ENCODE results near the gene PILRB. TPM values are rescaled to one million over a fixed set of nuclear protein-coding genes. Genes with fewer than 3 reads are reported as not detected.

The PILRB gene
- total RNA-seq, 1 experiment from 2014 or later, result 73.2 TPM

DNA sequence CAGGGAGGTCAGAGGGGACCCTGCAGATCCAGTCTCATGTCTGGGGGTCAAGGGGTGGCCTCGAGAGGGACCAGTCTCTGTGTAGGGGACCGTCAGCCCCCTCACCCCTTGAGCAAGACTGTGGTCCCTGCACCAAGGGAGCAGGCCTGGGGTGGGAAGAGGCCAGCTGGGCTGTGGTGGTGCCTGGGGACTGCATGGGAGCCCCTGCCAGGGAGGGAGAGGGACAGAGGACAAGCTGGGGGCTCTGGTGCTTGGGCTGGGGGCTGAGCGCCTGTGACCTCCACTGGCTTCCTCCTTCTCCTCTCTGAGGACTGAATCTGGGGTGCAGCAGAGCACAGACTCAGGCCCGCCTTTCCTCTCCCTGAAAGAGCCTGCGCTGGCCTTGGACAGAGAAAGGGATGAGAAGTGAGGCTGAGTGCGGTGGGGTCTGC, 771 bp upstream of the PILRB start:
- ChIA-PET CTCF (no interaction called here), POLR2A (no interaction called here)
- H3K4me3 ChIP-seq (ENCODE audit: low read depth in 2 of 2, low read length in 2 of 2), result no peak overlapping the region
- H3K27me3 ChIP-seq (ENCODE audit: control insufficient read depth, insufficient read depth, low read length), result no peaks in the 10 kb centered on the region
- H3K4me1 ChIP-seq (ENCODE audit: control insufficient read depth, insufficient read depth, low read length), result no peaks in the 10 kb centered on the region
- in situ Hi-C loops (cut with HindIII; ENCODE audit: low pct_unique_long_range_greater_than_20kb, low sequenced_read_pairs), result no loop called here
- no peak overlapping the region for H3K27ac ChIP-seq (ENCODE audit: low read length)
- no TSS peak for BruUV-seq (replicated peaks)
- H3K9me3 ChIP-seq (ENCODE audit: control insufficient read depth, insufficient read depth, low read depth, low read length), result no peaks in the 10 kb centered on the region
- intact Hi-C loops (cut with micrococcal nuclease; ENCODE audit: unreplicated experiment), result no loop called here
- 0 out of 2 replicates have a peak, but pooled peaks have one; percentile 8 for ATAC-seq
- H3K36me3 ChIP-seq (ENCODE audit: control insufficient read depth, insufficient read depth, low read length), result peaks cover 10% of the 10 kb centered on the region
- no peak for DNase-seq (ENCODE audit: low read depth, low spot score)
- TF ChIP-seq, protein P1, sequence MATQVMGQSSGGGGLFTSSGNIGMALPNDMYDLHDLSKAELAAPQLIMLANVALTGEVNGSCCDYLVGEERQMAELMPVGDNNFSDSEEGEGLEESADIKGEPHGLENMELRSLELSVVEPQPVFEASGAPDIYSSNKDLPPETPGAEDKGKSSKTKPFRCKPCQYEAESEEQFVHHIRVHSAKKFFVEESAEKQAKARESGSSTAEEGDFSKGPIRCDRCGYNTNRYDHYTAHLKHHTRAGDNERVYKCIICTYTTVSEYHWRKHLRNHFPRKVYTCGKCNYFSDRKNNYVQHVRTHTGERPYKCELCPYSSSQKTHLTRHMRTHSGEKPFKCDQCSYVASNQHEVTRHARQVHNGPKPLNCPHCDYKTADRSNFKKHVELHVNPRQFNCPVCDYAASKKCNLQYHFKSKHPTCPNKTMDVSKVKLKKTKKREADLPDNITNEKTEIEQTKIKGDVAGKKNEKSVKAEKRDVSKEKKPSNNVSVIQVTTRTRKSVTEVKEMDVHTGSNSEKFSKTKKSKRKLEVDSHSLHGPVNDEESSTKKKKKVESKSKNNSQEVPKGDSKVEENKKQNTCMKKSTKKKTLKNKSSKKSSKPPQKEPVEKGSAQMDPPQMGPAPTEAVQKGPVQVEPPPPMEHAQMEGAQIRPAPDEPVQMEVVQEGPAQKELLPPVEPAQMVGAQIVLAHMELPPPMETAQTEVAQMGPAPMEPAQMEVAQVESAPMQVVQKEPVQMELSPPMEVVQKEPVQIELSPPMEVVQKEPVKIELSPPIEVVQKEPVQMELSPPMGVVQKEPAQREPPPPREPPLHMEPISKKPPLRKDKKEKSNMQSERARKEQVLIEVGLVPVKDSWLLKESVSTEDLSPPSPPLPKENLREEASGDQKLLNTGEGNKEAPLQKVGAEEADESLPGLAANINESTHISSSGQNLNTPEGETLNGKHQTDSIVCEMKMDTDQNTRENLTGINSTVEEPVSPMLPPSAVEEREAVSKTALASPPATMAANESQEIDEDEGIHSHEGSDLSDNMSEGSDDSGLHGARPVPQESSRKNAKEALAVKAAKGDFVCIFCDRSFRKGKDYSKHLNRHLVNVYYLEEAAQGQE (IDR thresholded peaks at IDR 0.05; ENCODE audit: insufficient read depth in 1 of 2, low read depth in 2 of 2, low read length in 1 of 2), result no peak
- TF ChIP-seq TCF7L2 (IDR thresholded peaks at IDR 0.05; ENCODE audit: low read depth, low read length) (no peak), SIN3A (IDR thresholded peaks at IDR 0.05; ENCODE audit: borderline replicate concordance, insufficient read depth, low read depth, low read length) (no peak), POLR2AphosphoS5 (IDR thresholded peaks at IDR 0.05; ENCODE audit: low read depth, low read length) (no peak)
- TF ChIP-seq, protein P2, sequence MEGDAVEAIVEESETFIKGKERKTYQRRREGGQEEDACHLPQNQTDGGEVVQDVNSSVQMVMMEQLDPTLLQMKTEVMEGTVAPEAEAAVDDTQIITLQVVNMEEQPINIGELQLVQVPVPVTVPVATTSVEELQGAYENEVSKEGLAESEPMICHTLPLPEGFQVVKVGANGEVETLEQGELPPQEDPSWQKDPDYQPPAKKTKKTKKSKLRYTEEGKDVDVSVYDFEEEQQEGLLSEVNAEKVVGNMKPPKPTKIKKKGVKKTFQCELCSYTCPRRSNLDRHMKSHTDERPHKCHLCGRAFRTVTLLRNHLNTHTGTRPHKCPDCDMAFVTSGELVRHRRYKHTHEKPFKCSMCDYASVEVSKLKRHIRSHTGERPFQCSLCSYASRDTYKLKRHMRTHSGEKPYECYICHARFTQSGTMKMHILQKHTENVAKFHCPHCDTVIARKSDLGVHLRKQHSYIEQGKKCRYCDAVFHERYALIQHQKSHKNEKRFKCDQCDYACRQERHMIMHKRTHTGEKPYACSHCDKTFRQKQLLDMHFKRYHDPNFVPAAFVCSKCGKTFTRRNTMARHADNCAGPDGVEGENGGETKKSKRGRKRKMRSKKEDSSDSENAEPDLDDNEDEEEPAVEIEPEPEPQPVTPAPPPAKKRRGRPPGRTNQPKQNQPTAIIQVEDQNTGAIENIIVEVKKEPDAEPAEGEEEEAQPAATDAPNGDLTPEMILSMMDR (IDR thresholded peaks at IDR 0.05), result no peak

DNA sequence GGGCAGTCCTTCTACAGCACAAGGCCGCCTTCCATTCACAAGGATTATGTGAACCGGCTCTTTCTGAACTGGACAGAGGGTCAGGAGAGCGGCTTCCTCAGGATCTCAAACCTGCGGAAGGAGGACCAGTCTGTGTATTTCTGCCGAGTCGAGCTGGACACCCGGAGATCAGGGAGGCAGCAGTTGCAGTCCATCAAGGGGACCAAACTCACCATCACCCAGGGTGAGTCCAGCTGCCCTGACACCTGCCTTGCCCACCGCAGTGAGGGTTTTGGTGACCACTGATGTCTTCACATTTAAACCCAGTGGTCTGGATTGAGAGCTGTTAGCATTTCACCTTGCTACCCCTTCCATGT, 918 bp downstream of the PILRB start:
- TF ChIP-seq, protein P2 (IDR thresholded peaks at IDR 0.05), result no peak; the same call in 1 of the 2 replicates
- TF ChIP-seq POLR2AphosphoS5 (IDR thresholded peaks at IDR 0.05; ENCODE audit: low read depth, low read length) (no peak), TCF7L2 (IDR thresholded peaks at IDR 0.05; ENCODE audit: low read depth, low read length) (no peak), SIN3A (IDR thresholded peaks at IDR 0.05; ENCODE audit: borderline replicate concordance, insufficient read depth, low read depth, low read length) (no peak)
- TF ChIP-seq, protein P1 (IDR thresholded peaks at IDR 0.05; ENCODE audit: insufficient read depth in 1 of 2, low read depth in 2 of 2, low read length in 1 of 2), result no peak
- ChIA-PET POLR2A (no interaction called here), CTCF (interaction anchor here (0.9 kb wide), 1 partner anchor 48 kb away, joined by 3 read pairs; no protein-coding TSS in a partner anchor)
- no peaks in the 10 kb centered on the region for H3K27me3 ChIP-seq (ENCODE audit: control insufficient read depth, insufficient read depth, low read length)
- intact Hi-C loops (cut with micrococcal nuclease; ENCODE audit: unreplicated experiment), result no loop called here
- peaks cover 11% of the 10 kb centered on the region for H3K36me3 ChIP-seq (ENCODE audit: control insufficient read depth, insufficient read depth, low read length)
- no TSS peak for BruUV-seq (replicated peaks)
- ATAC-seq, result no peak
- H3K9me3 ChIP-seq (ENCODE audit: control insufficient read depth, insufficient read depth, low read depth, low read length), result no peaks in the 10 kb centered on the region
- H3K4me1 ChIP-seq (ENCODE audit: control insufficient read depth, insufficient read depth, low read length), result no peaks in the 10 kb centered on the region
- in situ Hi-C loops (cut with HindIII; ENCODE audit: low pct_unique_long_range_greater_than_20kb, low sequenced_read_pairs), result no loop called here
- H3K27ac ChIP-seq (ENCODE audit: low read length), result no peak overlapping the region
- DNase-seq (ENCODE audit: low read depth, low spot score), result no peak
- H3K4me3 ChIP-seq (ENCODE audit: low read depth in 2 of 2, low read length in 2 of 2), result no peak overlapping the region
